Measurements from ENCODE around the gene UBE2I.
A peak's percentile ranks its signal among the peaks of the same experiment; 100 is the strongest.
"Not testable (repeated sequence)": the region's sequence is repeated elsewhere in the genome, so short reads cannot be mapped to it uniquely, and the experiment has no call there.

Gene UBE2I

GRCh38 chr16:1308977-1309885 lies at the start of gene UBE2I:
Gene UBE2I, plus strand, starts transcription at chr16:1309636. Its CDS starts 4,395 bp downstream, at chr16:1314031.
- DNase-seq (ENCODE audit: low spot score): peak; percentile 97

GRCh38 chr16:1259760-1260068 lies 49.7 kb upstream of the UBE2I start:
- DNase-seq (ENCODE audit: low spot score): no peak

DNA sequence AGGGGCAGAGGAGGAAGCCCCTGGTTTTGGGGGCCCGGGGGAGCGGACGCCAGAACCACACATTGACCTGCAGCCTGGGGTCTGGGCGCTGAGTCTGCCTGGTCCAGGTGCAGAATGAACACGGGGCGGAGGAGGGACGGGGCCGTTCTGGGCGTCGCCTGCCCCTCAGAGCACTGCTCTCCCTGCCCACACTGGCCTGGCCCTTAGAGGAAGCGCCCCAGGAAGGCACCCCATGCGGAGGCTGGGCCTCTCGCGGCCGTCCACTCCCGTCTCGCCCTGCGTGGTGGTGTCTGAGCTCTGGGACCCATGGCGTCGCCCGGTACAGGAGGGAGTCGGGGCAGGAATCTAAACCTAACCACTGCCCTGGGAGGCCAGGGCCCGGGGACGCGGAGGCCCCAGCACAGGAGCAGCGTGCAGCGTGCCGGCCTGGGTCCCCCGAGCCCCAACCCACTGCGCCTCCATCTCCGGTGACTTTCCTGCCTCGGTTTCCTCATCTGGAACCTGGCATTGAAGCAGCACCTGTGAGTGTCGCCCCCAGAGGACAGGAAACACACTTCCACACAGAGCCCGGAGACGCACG lies 49.2 kb upstream of the UBE2I start:
- no peak for DNase-seq (ENCODE audit: low spot score)

- no peak for DNase-seq (ENCODE audit: low spot score)
Observed at GRCh38 chr16:1261131-1261892, 48.1 kb upstream of the UBE2I start.

- DNase-seq (ENCODE audit: low spot score): no peak
Observed at GRCh38 chr16:1262210-1262845, 47.1 kb upstream of the UBE2I start.

DNA sequence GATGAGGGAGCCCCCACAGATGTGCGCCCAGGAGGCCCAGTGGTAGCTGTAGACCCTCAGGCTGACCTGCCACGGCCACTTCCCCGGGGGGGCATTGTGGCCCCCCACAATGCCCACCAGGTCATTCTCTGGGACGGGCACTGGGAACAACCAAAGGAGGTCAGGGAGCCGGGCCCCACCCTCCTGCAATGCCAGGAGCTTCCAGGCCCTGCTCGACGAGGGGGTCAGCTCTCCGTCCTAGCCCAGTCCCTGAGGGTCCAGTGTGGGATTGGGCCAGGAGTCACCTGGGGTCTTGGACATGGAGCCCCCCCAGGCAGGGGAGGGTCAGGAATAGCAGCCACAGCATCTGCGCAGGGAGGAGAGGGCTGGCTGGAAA lies 46.6 kb upstream of the UBE2I start:
- no peak for DNase-seq (ENCODE audit: low spot score)

- DNase-seq (ENCODE audit: low spot score): no peak
Observed at GRCh38 chr16:1263591-1264344, 45.7 kb upstream of the UBE2I start.

GRCh38 chr16:1264345-1265089 lies 44.9 kb upstream of the UBE2I start:
- DNase-seq (ENCODE audit: low spot score): no peak

DNA sequence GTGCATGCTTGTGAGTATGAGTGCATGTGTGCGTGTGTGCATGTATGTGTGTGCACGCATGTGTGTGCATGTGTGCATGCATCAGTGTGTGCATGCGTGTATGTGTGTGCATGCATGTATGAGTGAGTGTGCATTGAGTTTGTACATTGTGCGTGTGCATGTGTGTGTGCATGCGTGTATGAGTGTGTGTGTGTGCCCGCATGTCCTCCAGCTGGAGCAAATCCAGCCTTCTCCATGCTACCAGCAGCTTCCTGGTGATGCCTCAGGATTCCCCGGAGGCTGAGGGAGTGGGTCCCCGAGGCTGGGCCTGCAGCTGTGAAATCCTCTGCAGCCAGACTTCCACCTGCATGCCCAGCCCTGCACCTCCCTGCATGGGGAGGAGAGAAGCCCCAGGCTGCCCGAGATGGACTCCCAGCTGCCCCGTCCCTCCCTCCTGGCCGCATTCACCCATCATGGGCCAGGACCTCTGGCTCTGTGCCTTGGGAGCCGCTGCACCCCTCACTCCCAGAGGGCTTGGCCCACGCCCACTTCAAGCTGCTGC lies 44.3 kb upstream of the UBE2I start:
- DNase-seq (ENCODE audit: low spot score): no peak

- no peak for DNase-seq (ENCODE audit: low spot score)
Observed at GRCh38 chr16:1265826-1266225, 43.6 kb upstream of the UBE2I start.

GRCh38 chr16:1269418-1269817 lies 40.0 kb upstream of the UBE2I start:
- DNase-seq (ENCODE audit: low spot score): not testable (repeated sequence)

DNA sequence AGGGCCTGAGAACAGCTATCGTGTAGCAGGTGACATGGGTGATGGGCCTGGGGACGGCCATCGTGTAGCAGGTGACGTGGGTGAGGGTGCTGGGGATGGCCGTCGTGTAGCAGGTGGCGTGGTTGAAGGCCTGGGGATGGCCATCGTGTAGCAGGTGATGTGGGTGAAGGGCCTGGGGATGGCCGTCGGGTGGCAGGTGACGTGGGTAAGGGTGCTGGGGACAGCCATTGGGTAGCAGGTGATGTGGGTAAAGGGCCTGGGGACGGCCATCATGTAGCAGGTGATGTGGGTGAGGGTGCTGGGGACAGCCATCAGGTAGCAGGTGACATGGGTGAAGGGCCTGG lies 38.1 kb upstream of the UBE2I start:
- DNase-seq (ENCODE audit: low spot score): no peak

- DNase-seq (ENCODE audit: low spot score): not testable (repeated sequence)
Observed at GRCh38 chr16:1271724-1272413, 37.6 kb upstream of the UBE2I start.

- DNase-seq (ENCODE audit: low spot score): no peak
Observed at GRCh38 chr16:1272453-1273198, 36.8 kb upstream of the UBE2I start.

DNA sequence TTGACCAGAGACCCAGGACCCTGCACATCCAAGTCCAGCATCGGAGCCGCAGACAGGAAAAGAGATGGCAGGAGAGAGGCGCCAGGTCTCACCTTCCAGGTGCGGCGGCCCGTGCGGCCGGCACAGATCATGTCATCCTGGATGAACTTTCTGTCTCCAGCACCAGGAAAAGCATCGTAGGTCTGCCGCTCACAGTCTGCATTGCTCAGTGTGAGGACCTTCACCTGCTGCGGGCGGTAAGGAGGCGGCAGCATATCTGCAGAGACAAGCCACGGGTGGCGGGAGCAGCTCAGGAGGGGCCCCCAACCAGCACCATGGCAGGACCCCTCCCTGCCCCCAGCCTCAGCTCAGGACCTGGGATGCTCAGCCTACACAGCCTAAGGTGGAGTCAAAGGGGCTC lies 35.6 kb upstream of the UBE2I start:
- no peak for DNase-seq (ENCODE audit: low spot score)

DNA sequence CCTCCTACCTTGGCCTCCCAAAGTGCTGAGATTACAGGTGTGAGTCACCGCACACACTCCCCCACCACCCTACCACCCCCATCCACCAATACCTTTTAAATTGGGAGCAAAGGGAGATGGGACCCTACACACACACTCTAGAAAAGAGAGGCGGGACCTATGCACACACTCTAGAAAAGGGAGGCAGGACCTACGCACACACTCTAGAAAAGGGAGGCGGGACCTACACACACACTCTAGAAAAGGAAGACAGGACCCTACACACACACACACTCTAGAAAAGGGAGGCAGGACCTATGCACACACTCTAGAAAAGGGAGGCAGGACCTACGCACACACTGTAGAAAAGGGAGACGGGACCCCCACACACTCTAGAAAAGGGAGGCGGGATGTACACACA lies 34.7 kb upstream of the UBE2I start:
- DNase-seq (ENCODE audit: low spot score): no peak

DNA sequence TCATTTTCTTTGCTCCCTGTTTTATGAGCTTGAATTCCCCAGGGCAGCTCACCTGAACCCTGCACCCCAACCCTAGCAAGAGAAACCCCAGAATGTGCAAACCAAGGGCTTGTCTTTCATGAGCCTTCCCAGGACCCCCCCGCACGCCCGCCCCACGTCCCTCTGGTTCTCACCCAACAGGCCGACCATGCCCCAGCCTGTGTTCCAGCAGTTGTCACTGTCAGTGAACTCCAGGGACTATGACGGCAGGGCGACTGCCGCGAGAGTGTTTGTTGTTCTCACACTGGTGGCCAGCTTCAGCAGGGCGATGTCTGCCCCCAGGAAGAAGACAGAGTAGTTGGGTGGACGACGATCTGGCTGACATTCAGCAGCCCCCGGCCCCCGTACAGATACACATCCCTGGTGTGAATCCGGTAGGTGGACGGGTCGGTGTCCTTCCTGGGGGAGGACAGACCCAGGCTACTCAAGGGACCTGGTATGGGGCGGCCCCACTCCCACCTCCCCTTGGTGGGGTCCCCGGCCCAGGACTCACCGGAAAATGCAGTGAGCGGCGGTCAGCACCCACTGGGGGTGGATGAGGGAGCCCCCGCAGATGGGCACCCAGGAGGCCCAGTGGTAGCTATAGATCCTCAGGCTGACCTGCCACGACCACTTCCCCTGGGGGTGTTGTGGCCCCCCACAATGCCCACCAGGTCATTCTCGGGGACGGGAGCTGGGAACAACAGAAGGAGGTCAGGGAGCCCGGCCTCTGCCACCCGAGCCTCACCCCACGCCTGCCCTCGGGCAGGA lies 33.5 kb upstream of the UBE2I start:
- no peak for DNase-seq (ENCODE audit: low spot score)

- DNase-seq (ENCODE audit: low spot score): no peak
Observed at GRCh38 chr16:1276580-1276878, 32.9 kb upstream of the UBE2I start.

GRCh38 chr16:1277151-1277598 lies 32.3 kb upstream of the UBE2I start:
- DNase-seq (ENCODE audit: low spot score): no peak
